C4-2B (cell line): ENCODE results near the gene NSD1.

Source experiments
- ZFX ChIP-seq: fragments of 450-650 bp; IDR thresholded peaks from 2 replicates; pipeline ENCODE4 v1.6.1; 2017
- TF ChIP-seq, protein P1 (sequence below): fragments of 450-650 bp; conservative IDR thresholded peaks from 2 replicates; pipeline ENCODE4 v1.5.1; 2017; ENCODE audit warnings: mild to moderate bottlenecking

DNA sequence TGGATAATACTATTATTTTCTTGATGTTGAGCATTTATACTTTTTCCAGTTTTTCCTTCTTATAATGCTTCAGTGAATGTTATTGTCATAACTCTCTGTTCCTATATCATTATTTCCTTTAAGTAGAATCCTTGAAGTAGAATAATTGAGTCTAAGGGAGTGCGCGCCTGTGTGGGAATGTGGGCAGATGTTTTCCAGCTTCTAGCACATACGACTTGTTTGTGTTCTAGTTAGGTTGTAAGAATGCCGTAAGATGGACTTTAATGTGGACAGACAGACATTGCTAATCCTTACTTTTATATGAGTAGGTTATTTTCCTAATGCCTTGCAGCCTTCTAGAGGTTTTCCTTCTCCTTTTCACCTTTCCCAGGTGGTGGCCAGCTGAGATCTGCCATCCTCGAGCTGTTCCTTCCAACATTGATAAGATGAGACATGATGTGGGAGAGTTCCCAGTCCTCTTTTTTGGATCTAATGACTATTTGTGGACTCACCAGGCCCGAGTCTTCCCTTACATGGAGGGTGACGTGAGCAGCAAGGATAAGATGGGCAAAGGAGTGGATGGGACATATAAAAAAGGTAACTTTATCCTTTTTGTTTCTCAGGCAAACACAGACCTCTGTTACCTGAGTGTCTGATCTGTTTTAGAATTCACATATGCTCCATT lies 135.8 kb downstream of the NSD1 start:
- TF ChIP-seq, protein P1, sequence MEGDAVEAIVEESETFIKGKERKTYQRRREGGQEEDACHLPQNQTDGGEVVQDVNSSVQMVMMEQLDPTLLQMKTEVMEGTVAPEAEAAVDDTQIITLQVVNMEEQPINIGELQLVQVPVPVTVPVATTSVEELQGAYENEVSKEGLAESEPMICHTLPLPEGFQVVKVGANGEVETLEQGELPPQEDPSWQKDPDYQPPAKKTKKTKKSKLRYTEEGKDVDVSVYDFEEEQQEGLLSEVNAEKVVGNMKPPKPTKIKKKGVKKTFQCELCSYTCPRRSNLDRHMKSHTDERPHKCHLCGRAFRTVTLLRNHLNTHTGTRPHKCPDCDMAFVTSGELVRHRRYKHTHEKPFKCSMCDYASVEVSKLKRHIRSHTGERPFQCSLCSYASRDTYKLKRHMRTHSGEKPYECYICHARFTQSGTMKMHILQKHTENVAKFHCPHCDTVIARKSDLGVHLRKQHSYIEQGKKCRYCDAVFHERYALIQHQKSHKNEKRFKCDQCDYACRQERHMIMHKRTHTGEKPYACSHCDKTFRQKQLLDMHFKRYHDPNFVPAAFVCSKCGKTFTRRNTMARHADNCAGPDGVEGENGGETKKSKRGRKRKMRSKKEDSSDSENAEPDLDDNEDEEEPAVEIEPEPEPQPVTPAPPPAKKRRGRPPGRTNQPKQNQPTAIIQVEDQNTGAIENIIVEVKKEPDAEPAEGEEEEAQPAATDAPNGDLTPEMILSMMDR = no peak
- no peak for TF ChIP-seq ZFX
